ENCODE data around the gene MTHFD2L. TPM values are rescaled to one million over a fixed set of nuclear protein-coding genes. Genes with fewer than 3 reads are reported as not detected.

Gene MTHFD2L
- total RNA-seq, 1 donor from 2014 or later = 13.6 TPM

GRCh38 chr4:74161666-74162450, 3.9 kb downstream of the MTHFD2L start:
- Mint-ChIP-seq H3K27me3 (ENCODE audit: unreplicated experiment) (no peaks in the 10 kb centered on the region), H3K9me3 (ENCODE audit: unreplicated experiment) (no peaks in the 10 kb centered on the region), H3K4me1 (ENCODE audit: unreplicated experiment) (peaks cover 12% of the 10 kb centered on the region), H3K36me3 (ENCODE audit: low read depth, unreplicated experiment) (peaks cover 10% of the 10 kb centered on the region), H3K27ac (ENCODE audit: unreplicated experiment) (peak overlapping the region; percentile 55), H3K4me3 (ENCODE audit: unreplicated experiment) (no peak overlapping the region)
- no peak for DNase-seq (ENCODE audit: low spot score)
- TF ChIP-seq CTCF (IDR thresholded peaks at IDR 0.05; ENCODE audit: unreplicated experiment) = no peak

DNA sequence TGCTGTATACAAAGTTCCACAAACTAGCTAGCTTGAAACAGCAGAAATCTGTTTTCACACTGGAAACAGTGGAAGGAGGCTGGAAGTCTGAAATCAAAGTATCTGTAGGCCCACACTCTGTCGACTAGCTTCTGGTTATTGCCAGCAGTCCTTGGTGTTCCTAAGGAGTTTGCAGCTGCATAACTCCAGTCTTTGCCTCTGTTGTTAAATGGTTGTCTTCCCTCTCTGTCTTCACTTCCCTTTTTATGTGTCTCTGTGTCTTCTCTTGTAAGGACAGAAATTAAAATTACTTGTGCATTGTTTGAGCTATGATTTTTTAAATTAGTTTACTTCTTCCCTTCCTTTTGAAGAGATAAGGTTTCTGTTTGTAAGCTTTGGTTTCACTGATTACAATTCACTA, 8.2 kb downstream of the MTHFD2L start:
- Mint-ChIP-seq H3K27me3 (ENCODE audit: unreplicated experiment) (no peaks in the 10 kb centered on the region), H3K36me3 (ENCODE audit: low read depth, unreplicated experiment) (peaks cover 6% of the 10 kb centered on the region), H3K27ac (ENCODE audit: unreplicated experiment) (no peak overlapping the region), H3K4me1 (ENCODE audit: unreplicated experiment) (no peaks in the 10 kb centered on the region), H3K4me3 (ENCODE audit: unreplicated experiment) (no peak overlapping the region), H3K9me3 (ENCODE audit: unreplicated experiment) (no peaks in the 10 kb centered on the region)
- TF ChIP-seq CTCF (IDR thresholded peaks at IDR 0.05; ENCODE audit: unreplicated experiment) = no peak
- DNase-seq (ENCODE audit: low spot score) = no peak

DNA sequence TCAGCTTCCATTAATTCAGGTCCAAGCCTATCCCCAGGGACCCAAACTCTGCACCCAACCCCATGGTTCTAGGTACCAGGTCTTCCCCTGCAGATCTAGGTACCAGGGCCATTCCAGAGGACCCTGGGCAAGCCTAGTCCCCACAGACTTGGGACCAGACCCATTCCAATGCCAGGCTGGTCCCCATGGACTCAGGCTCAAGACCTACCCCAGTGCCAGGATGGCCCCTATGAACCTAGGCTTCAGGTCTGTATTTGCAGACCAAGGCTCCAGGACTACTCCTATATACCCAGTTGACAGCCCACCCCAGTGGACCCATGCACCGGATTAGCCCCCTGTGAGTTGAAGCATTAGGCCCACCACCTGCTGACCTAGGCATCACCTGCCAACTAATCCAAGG, 8.9 kb downstream of the MTHFD2L start:
- no peak for DNase-seq (ENCODE audit: low spot score)
- no peaks in the 10 kb centered on the region for H3K4me1 Mint-ChIP-seq (ENCODE audit: unreplicated experiment)
- H3K27me3 Mint-ChIP-seq (ENCODE audit: unreplicated experiment) = no peaks in the 10 kb centered on the region
- H3K4me3 Mint-ChIP-seq (ENCODE audit: unreplicated experiment) = no peak overlapping the region
- H3K27ac Mint-ChIP-seq (ENCODE audit: unreplicated experiment) = no peak overlapping the region
- TF ChIP-seq CTCF (IDR thresholded peaks at IDR 0.05; ENCODE audit: unreplicated experiment) = no peak
- H3K9me3 Mint-ChIP-seq (ENCODE audit: unreplicated experiment) = no peaks in the 10 kb centered on the region
- H3K36me3 Mint-ChIP-seq (ENCODE audit: low read depth, unreplicated experiment) = peaks cover 2% of the 10 kb centered on the region

DNA sequence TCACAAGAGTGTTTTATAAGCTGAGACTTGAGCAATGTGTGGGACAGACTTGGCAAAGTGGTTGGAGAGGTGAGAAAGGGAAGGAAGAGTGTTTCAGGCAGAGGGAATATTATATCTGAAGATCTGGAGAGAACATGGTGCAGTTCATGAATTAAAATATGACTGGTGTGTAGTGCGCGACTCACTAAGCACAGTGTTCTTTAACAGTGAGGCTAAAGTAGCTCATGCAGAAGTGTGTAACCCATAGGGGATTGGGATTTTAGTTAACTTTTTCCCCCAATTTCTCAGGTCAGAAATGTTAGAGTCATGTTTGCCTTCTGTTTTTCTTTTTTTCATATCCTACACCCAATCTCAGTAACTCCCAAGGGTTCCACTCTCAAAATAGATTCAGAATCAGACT, 9.7 kb downstream of the MTHFD2L start:
- H3K36me3 Mint-ChIP-seq (ENCODE audit: low read depth, unreplicated experiment) = no peaks in the 10 kb centered on the region
- no peak overlapping the region for H3K4me3 Mint-ChIP-seq (ENCODE audit: unreplicated experiment)
- no peak overlapping the region for H3K27ac Mint-ChIP-seq (ENCODE audit: unreplicated experiment)
- no peaks in the 10 kb centered on the region for H3K4me1 Mint-ChIP-seq (ENCODE audit: unreplicated experiment)
- TF ChIP-seq CTCF (IDR thresholded peaks at IDR 0.05; ENCODE audit: unreplicated experiment) = no peak
- H3K27me3 Mint-ChIP-seq (ENCODE audit: unreplicated experiment) = no peaks in the 10 kb centered on the region
- no peaks in the 10 kb centered on the region for H3K9me3 Mint-ChIP-seq (ENCODE audit: unreplicated experiment)
- no peak for DNase-seq (ENCODE audit: low spot score)

GRCh38 chr4:74168841-74169240, 10.9 kb downstream of the MTHFD2L start:
- Mint-ChIP-seq H3K27me3 (ENCODE audit: unreplicated experiment) (no peaks in the 10 kb centered on the region), H3K27ac (ENCODE audit: unreplicated experiment) (no peak overlapping the region), H3K4me3 (ENCODE audit: unreplicated experiment) (no peak overlapping the region), H3K36me3 (ENCODE audit: low read depth, unreplicated experiment) (no peaks in the 10 kb centered on the region), H3K4me1 (ENCODE audit: unreplicated experiment) (peaks cover 2% of the 10 kb centered on the region), H3K9me3 (ENCODE audit: unreplicated experiment) (no peaks in the 10 kb centered on the region)
- TF ChIP-seq CTCF (IDR thresholded peaks at IDR 0.05; ENCODE audit: unreplicated experiment) = no peak
- no peak for DNase-seq (ENCODE audit: low spot score)

Data from endothelial cell (in vitro differentiated cells).